HCT116 (cell line): Measurements from ENCODE around the gene CES3.

Source experiments
- EZH2 ChIP-seq: fragments of 200-600 bp; sonication (generic); IDR thresholded peaks from 2 replicates; pipeline ENCODE4 v1.6.1; 2017; ENCODE audit warnings: antibody characterized with exemption, mixed run types
- POLR2A ChIP-seq: IDR thresholded peaks from 2 replicates; pipeline ENCODE4 v1.7.0; 2011; ENCODE audit warnings: borderline replicate concordance; ENCODE audit not compliant: insufficient read depth, insufficient read length; ENCODE audit errors: extremely low read depth
- POLR2AphosphoS5 ChIP-seq: IDR thresholded peaks from 2 replicates; pipeline ENCODE4 v1.6.1; 2011; ENCODE audit warnings: mild to moderate bottlenecking, low read depth, low read length, moderate library complexity
- SRF ChIP-seq: IDR thresholded peaks from 2 replicates; pipeline ENCODE4 v1.6.1; 2012; ENCODE audit warnings: low read depth
- ZNF274 ChIP-seq: fragments of 200-500 bp; sonication (Bioruptor generic); IDR thresholded peaks from 2 replicates; pipeline ENCODE4 v1.6.1; 2014; ENCODE audit warnings: mild to moderate bottlenecking, low read depth, low read length, inconsistent platforms
- TF ChIP-seq, protein P1 (sequence below), 3 experiments: fragments of 200-600 bp in 1 of 3; sonication (generic) in 1 of 3; IDR thresholded peaks in 2 of 3; conservative IDR thresholded peaks in 1 of 3; 2 replicates each; pipeline ENCODE4 v1.5.1; 2012 to 2017; ENCODE audit warnings: low read depth in 2 of 3, low read length in 2 of 3, antibody characterized with exemption in 1 of 3, borderline replicate concordance in 1 of 3, control low read depth in 1 of 3, mild to moderate bottlenecking in 1 of 3, mixed read lengths in 1 of 3, mixed run types in 1 of 3, moderate library complexity in 1 of 3; ENCODE audit not compliant: insufficient read depth in 1 of 3
- TF ChIP-seq, protein P2 (sequence below): IDR thresholded peaks from 2 replicates; pipeline ENCODE4 v1.6.1; 2012

DNA sequence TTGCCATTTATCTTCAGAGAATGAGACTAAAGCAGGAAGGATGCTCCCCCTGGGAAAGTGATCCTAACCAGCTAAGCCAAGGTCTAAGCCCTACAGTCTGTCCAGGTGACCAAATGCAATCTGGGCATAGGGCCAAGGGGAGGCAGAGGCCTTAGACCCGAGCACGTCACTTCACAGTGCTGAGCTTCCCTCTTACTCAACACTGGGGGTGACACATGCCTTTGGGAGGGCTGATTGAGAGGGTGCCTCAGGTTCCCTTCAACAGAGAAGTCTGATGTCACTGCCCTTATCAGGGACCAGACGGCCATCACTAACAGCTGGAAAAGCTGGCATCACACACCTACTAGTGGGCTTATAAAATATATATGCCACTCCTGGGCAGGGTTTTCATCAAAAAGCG is 30.9 kb upstream of the CES3 start:
- TF ChIP-seq, protein P1, sequence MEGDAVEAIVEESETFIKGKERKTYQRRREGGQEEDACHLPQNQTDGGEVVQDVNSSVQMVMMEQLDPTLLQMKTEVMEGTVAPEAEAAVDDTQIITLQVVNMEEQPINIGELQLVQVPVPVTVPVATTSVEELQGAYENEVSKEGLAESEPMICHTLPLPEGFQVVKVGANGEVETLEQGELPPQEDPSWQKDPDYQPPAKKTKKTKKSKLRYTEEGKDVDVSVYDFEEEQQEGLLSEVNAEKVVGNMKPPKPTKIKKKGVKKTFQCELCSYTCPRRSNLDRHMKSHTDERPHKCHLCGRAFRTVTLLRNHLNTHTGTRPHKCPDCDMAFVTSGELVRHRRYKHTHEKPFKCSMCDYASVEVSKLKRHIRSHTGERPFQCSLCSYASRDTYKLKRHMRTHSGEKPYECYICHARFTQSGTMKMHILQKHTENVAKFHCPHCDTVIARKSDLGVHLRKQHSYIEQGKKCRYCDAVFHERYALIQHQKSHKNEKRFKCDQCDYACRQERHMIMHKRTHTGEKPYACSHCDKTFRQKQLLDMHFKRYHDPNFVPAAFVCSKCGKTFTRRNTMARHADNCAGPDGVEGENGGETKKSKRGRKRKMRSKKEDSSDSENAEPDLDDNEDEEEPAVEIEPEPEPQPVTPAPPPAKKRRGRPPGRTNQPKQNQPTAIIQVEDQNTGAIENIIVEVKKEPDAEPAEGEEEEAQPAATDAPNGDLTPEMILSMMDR (IDR thresholded peaks at IDR 0.05 in 2 of 3, conservative IDR thresholded peaks at IDR 0.05 in 1 of 3; ENCODE audit: borderline replicate concordance in 1 of 3, insufficient read depth in 1 of 3, low read depth in 2 of 3, low read length in 2 of 3) = no peak
- TF ChIP-seq POLR2A = no peak
- no peak for TF ChIP-seq EZH2
- TF ChIP-seq ZNF274 = no peak
- TF ChIP-seq POLR2AphosphoS5 = no peak
- TF ChIP-seq, protein P2, sequence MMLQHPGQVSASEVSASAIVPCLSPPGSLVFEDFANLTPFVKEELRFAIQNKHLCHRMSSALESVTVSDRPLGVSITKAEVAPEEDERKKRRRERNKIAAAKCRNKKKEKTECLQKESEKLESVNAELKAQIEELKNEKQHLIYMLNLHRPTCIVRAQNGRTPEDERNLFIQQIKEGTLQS = no peak
- TF ChIP-seq SRF = no peak
